HCT116 (cell line): Measurements from ENCODE around the gene KNDC1. TPM values are rescaled to one million over a fixed set of nuclear protein-coding genes. Genes with fewer than 3 reads are reported as not detected.

Source experiments
- ATAC-seq: fragments of 200-7000 bp; cut with Tn5 transposase; 2 replicates; pipeline ENCODE4 v1.9.1; 2020; ENCODE audit warnings: mild to moderate bottlenecking, moderate library complexity
- BruUV-seq: library from RNA; stranded (reverse); fragments of 400-500 nt; replicated peaks from 2 replicates; lab custom pipeline; 2021; lab: Mats Ljungman, UMichigan
- CTCF ChIA-PET: fragments of 300-600 bp; sonication (Branson Sonifier 250); formaldehyde crosslinking; loops from one replicate; lab custom pipeline; 2021; ENCODE audit warnings: antibody characterized with exemption; lab: Charles Lee
- POLR2A ChIA-PET: fragments of 300-600, 350-600 bp; sonication (Branson Sonifier 250); formaldehyde crosslinking; loops from one replicate; lab custom pipeline; 2021; ENCODE audit warnings: antibody characterized with exemption; lab: Charles Lee
- RAD21 ChIA-PET, 2 experiments: fragments of 300-600 bp; sonication (Branson Sonifier 250); formaldehyde crosslinking; loops; one replicate each; lab custom pipeline; 2023; ENCODE audit warnings: low total read pairs in 2 of 2; ENCODE audit not compliant: uncharacterized antibody in 2 of 2, unreplicated experiment in 2 of 2, low non-redundant PET in 1 of 2; lab: Charles Lee
- DNase-seq: peaks from one replicate; pipeline ENCODE4 v3.0.0-alpha.2; 2010; ENCODE audit warnings: low read depth, low spot score
- H2AFZ ChIP-seq: fragments of 200-600 bp; shearing (Covaris generic), sonication (generic); 2 replicates; pipeline ENCODE4 v1.6.1; 2017; ENCODE audit warnings: low read depth, mixed run types, mixed read lengths, antibody characterized with exemption, low read length; ENCODE audit not compliant: poor library complexity, severe bottlenecking
- H3K27ac ChIP-seq: 2 replicates; pipeline ENCODE4 v1.5.1; 2012; ENCODE audit warnings: low read depth, low read length
- H3K27me3 ChIP-seq: fragments of 200-600 bp; sonication (generic); 2 replicates; pipeline ENCODE4 v1.6.1; 2016; ENCODE audit warnings: mixed run types, low read length, mixed read lengths; ENCODE audit not compliant: insufficient read depth
- H3K36me3 ChIP-seq, 2 experiments: fragments of 200-500 bp in 1 of 2; fragments of 200-600 bp in 1 of 2; sonication (Bioruptor generic) in 1 of 2; sonication (generic) in 1 of 2; 2 replicates each; pipeline versions ENCODE4 v1.5.1 to v1.6.1; 2014 to 2016; ENCODE audit warnings: low read length in 2 of 2, inconsistent platforms in 1 of 2, mixed read lengths in 1 of 2, mixed run types in 1 of 2; ENCODE audit not compliant: insufficient read depth in 2 of 2, control insufficient read depth in 1 of 2
- H3K4me1 ChIP-seq, 2 experiments: fragments of 200-600 bp in 1 of 2; sonication (generic) in 1 of 2; 2 replicates each; pipeline versions ENCODE4 v1.5.1 to v1.6.1; 2012 to 2017; ENCODE audit warnings: low read length in 2 of 2, inconsistent platforms in 1 of 2, mild to moderate bottlenecking in 1 of 2, mixed read lengths in 1 of 2, mixed run types in 1 of 2, moderate library complexity in 1 of 2; ENCODE audit not compliant: insufficient read depth in 2 of 2, control insufficient read depth in 1 of 2
- H3K4me2 ChIP-seq: fragments of 200-600 bp; sonication (generic); 2 replicates; pipeline ENCODE4 v1.6.1; 2017; ENCODE audit warnings: mixed run types, low read length, mixed read lengths
- H3K4me3 ChIP-seq, 2 experiments: fragments of 200-600 bp in 1 of 2; sonication (generic) in 1 of 2; replicated peaks in 1 of 2; 2 replicates each; pipeline ENCODE4 v1.5.1; 2011 to 2016; ENCODE audit warnings: low read length in 2 of 2, control low read depth in 1 of 2, low read depth in 1 of 2, mild to moderate bottlenecking in 1 of 2, mixed read lengths in 1 of 2, mixed run types in 1 of 2
- H3K79me2 ChIP-seq: fragments of 200-600 bp; sonication (generic); 2 replicates; pipeline ENCODE4 v1.6.1; 2017; ENCODE audit warnings: mild to moderate bottlenecking, mixed run types, low read length, moderate library complexity, mixed read lengths; ENCODE audit not compliant: insufficient read depth
- H3K9ac ChIP-seq: fragments of 200-600 bp; sonication (generic); 2 replicates; pipeline ENCODE4 v1.6.1; 2016; ENCODE audit warnings: low read length, mixed read lengths
- H3K9me2 ChIP-seq: fragments of 200-600 bp; sonication (generic), shearing (Covaris generic); 2 replicates; pipeline ENCODE4 v1.6.1; 2017; ENCODE audit warnings: mixed run types, mild to moderate bottlenecking, moderate library complexity; ENCODE audit not compliant: insufficient read depth
- H3K9me3 ChIP-seq, 2 experiments: fragments of 200-500 bp in 1 of 2; fragments of 200-600 bp in 1 of 2; sonication (Bioruptor generic) in 1 of 2; sonication (generic) in 1 of 2; 2 replicates each; pipeline ENCODE4 v1.6.1; 2014 to 2017; ENCODE audit warnings: low read length in 2 of 2, mixed read lengths in 2 of 2, inconsistent platforms in 1 of 2, low read depth in 1 of 2, mild to moderate bottlenecking in 1 of 2, mixed run types in 1 of 2, moderate library complexity in 1 of 2; ENCODE audit not compliant: control insufficient read depth in 1 of 2, insufficient read depth in 1 of 2
- H4K20me1 ChIP-seq: fragments of 200-600 bp; sonication (generic), shearing (Covaris generic); 2 replicates; pipeline ENCODE4 v1.6.1; 2017; ENCODE audit warnings: mixed run types, mild to moderate bottlenecking, moderate library complexity; ENCODE audit not compliant: insufficient read depth
- CBX3 ChIP-seq: IDR thresholded peaks from 2 replicates; pipeline ENCODE4 v1.6.1; 2012; ENCODE audit warnings: low read depth
- CEBPB ChIP-seq: IDR thresholded peaks from 2 replicates; pipeline ENCODE4 v1.6.1; 2012; ENCODE audit warnings: low read depth
- EGR1 ChIP-seq: IDR thresholded peaks from 2 replicates; pipeline ENCODE4 v1.6.1; 2012; ENCODE audit warnings: low read depth
- ELF1 ChIP-seq: IDR thresholded peaks from 2 replicates; pipeline ENCODE4 v1.6.1; 2012; ENCODE audit warnings: low read depth, borderline replicate concordance
- EZH2phosphoT487 ChIP-seq: fragments of 200-600 bp; IDR thresholded peaks from 2 replicates; pipeline ENCODE4 v1.6.1; 2018; ENCODE audit warnings: antibody characterized with exemption, borderline replicate concordance
- FOSL1 ChIP-seq: IDR thresholded peaks from 2 replicates; pipeline ENCODE4 v1.6.1; 2012; ENCODE audit warnings: low read depth
- JUND ChIP-seq: IDR thresholded peaks from 2 replicates; pipeline ENCODE4 v1.6.1; 2012
- POLR2AphosphoS5 ChIP-seq: IDR thresholded peaks from 2 replicates; pipeline ENCODE4 v1.6.1; 2011; ENCODE audit warnings: mild to moderate bottlenecking, low read depth, low read length, moderate library complexity
- TCF7L2 ChIP-seq: IDR thresholded peaks from 2 replicates; pipeline ENCODE4 v1.7.0; 2011; ENCODE audit warnings: borderline replicate concordance, inconsistent platforms; ENCODE audit not compliant: insufficient read depth, insufficient read length; ENCODE audit errors: extremely low read depth
- ZNF274 ChIP-seq: fragments of 200-500 bp; sonication (Bioruptor generic); IDR thresholded peaks from 2 replicates; pipeline ENCODE4 v1.6.1; 2014; ENCODE audit warnings: mild to moderate bottlenecking, low read depth, low read length, inconsistent platforms
- intact Hi-C: fragments of 100-400 bp; cut with micrococcal nuclease; formaldehyde crosslinking; loops from 2 replicates; pipeline ENCODE4 v1.10.0; 2022
- total RNA-seq: library from RNA; stranded (reverse); gene quantifications from one replicate; pipeline ENCODE4 v1.2.1, GENCODE V29; 2021; ENCODE audit not compliant: unreplicated experiment
- TF ChIP-seq, protein P1 (sequence below): IDR thresholded peaks from 2 replicates; pipeline ENCODE4 v1.6.1; 2012
- TF ChIP-seq, protein P2 (sequence below), 3 experiments: fragments of 200-600 bp in 1 of 3; sonication (generic) in 1 of 3; IDR thresholded peaks in 2 of 3; conservative IDR thresholded peaks in 1 of 3; 2 replicates each; pipeline ENCODE4 v1.5.1; 2012 to 2017; ENCODE audit warnings: low read depth in 2 of 3, low read length in 2 of 3, antibody characterized with exemption in 1 of 3, borderline replicate concordance in 1 of 3, control low read depth in 1 of 3, mild to moderate bottlenecking in 1 of 3, mixed read lengths in 1 of 3, mixed run types in 1 of 3, moderate library complexity in 1 of 3; ENCODE audit not compliant: insufficient read depth in 1 of 3
- TF ChIP-seq, protein P3 (sequence below): IDR thresholded peaks from 2 replicates; pipeline ENCODE4 v1.6.1; 2012

The KNDC1 gene
- total RNA-seq, 1 experiment from 2014 or later: 3.6 TPM

DNA sequence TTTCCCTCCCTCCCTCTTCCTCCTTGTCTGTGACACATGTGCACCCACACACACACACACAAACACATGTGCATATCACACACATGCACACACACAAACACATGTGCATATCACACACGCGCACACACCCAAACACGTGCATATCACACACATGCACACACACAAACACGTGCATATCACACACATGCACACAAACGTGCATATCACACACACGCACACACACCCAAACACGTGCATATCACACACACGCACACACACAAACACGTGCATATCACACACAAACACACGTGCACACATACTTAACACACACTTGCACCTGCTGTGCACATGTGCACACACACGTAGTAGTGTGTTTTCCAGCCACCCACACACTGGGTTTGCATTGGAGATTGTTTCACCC is 29.4 kb upstream of the KNDC1 start:
- no peak overlapping the region for H3K4me3 ChIP-seq
- peaks cover 0 to 4% of the 10 kb centered on the region in 2 experiments; a peak in 2 of 4 replicates for H3K4me1 ChIP-seq
- H3K79me2 ChIP-seq: no peaks in the 10 kb centered on the region
- no peak for ATAC-seq
- DNase-seq: no peak
- no peak for TF ChIP-seq CBX3
- TF ChIP-seq FOSL1: no peak
- TF ChIP-seq EZH2phosphoT487: no peak
- no peak for TF ChIP-seq EGR1
- no peak for TF ChIP-seq ELF1
- no peak for TF ChIP-seq ZNF274
- TF ChIP-seq, protein P1, sequence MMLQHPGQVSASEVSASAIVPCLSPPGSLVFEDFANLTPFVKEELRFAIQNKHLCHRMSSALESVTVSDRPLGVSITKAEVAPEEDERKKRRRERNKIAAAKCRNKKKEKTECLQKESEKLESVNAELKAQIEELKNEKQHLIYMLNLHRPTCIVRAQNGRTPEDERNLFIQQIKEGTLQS: no peak
- no peak for TF ChIP-seq CEBPB
- TF ChIP-seq POLR2AphosphoS5: no peak
- TF ChIP-seq, all 23 proteins: peak for 0
- ChIA-PET CTCF (no interaction called here), RAD21 (no interaction called here), POLR2A (no interaction called here)
- no peaks in the 10 kb centered on the region for H3K27me3 ChIP-seq
- BruUV-seq: no TSS peak
- no peaks in the 10 kb centered on the region for H3K9me2 ChIP-seq
- H3K9ac ChIP-seq: no peak overlapping the region
- no peak overlapping the region for H3K4me2 ChIP-seq
- H4K20me1 ChIP-seq: no peaks in the 10 kb centered on the region
- H2AFZ ChIP-seq: no peak overlapping the region
- H3K36me3 ChIP-seq: no peaks in the 10 kb centered on the region
- H3K9me3 ChIP-seq: no peaks in the 10 kb centered on the region
- intact Hi-C loops: no loop called here
- H3K27ac ChIP-seq: no peak overlapping the region

DNA sequence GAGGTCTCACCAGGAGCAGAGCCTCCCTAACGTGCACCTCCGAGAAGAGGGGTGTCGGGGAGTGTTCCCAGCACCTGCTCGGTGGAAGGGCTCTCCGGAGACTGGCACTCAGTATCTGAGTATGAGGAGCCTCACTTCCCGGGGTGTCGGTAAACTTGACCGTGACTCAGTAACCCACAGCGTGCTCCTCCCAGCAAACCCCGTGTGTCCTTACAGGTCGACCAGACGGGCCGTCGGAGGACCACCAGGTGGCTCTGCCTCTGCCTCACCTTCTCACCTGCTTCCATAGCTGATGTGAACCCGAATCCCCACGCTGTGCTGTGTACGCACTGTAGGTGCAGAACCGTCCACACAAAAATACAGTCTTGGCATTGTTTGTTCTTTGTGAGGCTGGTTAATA is 29.0 kb upstream of the KNDC1 start:
- Histone ChIP-seq H2AFZ (no peak overlapping the region), H3K9ac (no peak overlapping the region), H3K4me1 (peaks cover 0 to 4% of the 10 kb centered on the region in 2 experiments; a peak in 2 of 4 replicates), H3K27me3 (no peaks in the 10 kb centered on the region), H3K4me2 (no peak overlapping the region), H3K4me3 (no peak overlapping the region), H4K20me1 (no peaks in the 10 kb centered on the region), H3K27ac (no peak overlapping the region), H3K79me2 (no peaks in the 10 kb centered on the region), H3K36me3 (no peaks in the 10 kb centered on the region), H3K9me3 (no peaks in the 10 kb centered on the region), H3K9me2 (no peaks in the 10 kb centered on the region)
- TF ChIP-seq ELF1 (no peak), EGR1 (no peak), JUND (no peak), EZH2phosphoT487 (no peak), CEBPB (no peak), CBX3 (no peak), TCF7L2 (no peak)
- TF ChIP-seq, protein P2, sequence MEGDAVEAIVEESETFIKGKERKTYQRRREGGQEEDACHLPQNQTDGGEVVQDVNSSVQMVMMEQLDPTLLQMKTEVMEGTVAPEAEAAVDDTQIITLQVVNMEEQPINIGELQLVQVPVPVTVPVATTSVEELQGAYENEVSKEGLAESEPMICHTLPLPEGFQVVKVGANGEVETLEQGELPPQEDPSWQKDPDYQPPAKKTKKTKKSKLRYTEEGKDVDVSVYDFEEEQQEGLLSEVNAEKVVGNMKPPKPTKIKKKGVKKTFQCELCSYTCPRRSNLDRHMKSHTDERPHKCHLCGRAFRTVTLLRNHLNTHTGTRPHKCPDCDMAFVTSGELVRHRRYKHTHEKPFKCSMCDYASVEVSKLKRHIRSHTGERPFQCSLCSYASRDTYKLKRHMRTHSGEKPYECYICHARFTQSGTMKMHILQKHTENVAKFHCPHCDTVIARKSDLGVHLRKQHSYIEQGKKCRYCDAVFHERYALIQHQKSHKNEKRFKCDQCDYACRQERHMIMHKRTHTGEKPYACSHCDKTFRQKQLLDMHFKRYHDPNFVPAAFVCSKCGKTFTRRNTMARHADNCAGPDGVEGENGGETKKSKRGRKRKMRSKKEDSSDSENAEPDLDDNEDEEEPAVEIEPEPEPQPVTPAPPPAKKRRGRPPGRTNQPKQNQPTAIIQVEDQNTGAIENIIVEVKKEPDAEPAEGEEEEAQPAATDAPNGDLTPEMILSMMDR (IDR thresholded peaks at IDR 0.05 in 2 of 3, conservative IDR thresholded peaks at IDR 0.05 in 1 of 3; ENCODE audit: borderline replicate concordance in 1 of 3, insufficient read depth in 1 of 3, low read depth in 2 of 3, low read length in 2 of 3): no peak
- TF ChIP-seq, protein P3, sequence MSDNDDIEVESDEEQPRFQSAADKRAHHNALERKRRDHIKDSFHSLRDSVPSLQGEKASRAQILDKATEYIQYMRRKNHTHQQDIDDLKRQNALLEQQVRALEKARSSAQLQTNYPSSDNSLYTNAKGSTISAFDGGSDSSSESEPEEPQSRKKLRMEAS: no peak
- no peak for DNase-seq
- RAD21 ChIA-PET: no interaction called here
- intact Hi-C loops: no loop called here
- no peak for ATAC-seq
- CTCF ChIA-PET: no interaction called here
- POLR2A ChIA-PET: no interaction called here
- BruUV-seq: no TSS peak
